Peyer's patch (tissue), 4 donors: Measurements from ENCODE around the gene EPN1. TPM values are rescaled to one million over a fixed set of nuclear protein-coding genes. Genes with fewer than 3 reads are reported as not detected.

Source experiments
- DNase-seq, 3 donors: peaks; one replicate each; pipeline ENCODE4 v3.0.0-alpha.2; 2017 to 2019
- H3K27ac ChIP-seq, 4 donors: fragments of 200-600 bp; sonication (generic); one replicate each; pipeline ENCODE4 v1.5.1; 2016 to 2019
- H3K27me3 ChIP-seq, 2 donors: fragments of 200-600 bp; sonication (generic); one replicate each; pipeline ENCODE4 v1.5.1; 2019
- H3K36me3 ChIP-seq, 3 donors: fragments of 200-600 bp; sonication (generic); one replicate each; pipeline ENCODE4 v1.5.1; 2016 to 2019
- H3K4me1 ChIP-seq, 4 donors: fragments of 200-600 bp; sonication (generic); one replicate each; pipeline ENCODE4 v1.5.1; 2016 to 2019
- H3K4me3 ChIP-seq, 4 donors: fragments of 200-600 bp; sonication (generic); 1 replicate in 3 of 4; 2 replicates in 1 of 4; pipeline ENCODE4 v1.5.1; 2016 to 2019; ENCODE audit warnings: mild to moderate bottlenecking in 1 of 4
- H3K9me3 ChIP-seq, 4 donors: fragments of 200-600 bp; sonication (generic); one replicate each; pipeline ENCODE4 v1.5.1; 2016 to 2019; ENCODE audit warnings: mild to moderate bottlenecking in 1 of 4
- POLR2A ChIP-seq, 2 donors: fragments of 450-650 bp; IDR thresholded peaks; one replicate each; pipeline ENCODE4 v1.5.1; 2017; ENCODE audit warnings: antibody characterized with exemption in 2 of 2, mild to moderate bottlenecking in 2 of 2, moderate library complexity in 2 of 2
- total RNA-seq, 4 donors: library from RNA; depleted of rRNA; stranded (reverse); fragments of >200 nt; gene quantifications; one replicate each; pipeline ENCODE4 v1.1.0, GENCODE V29; 2016
- TF ChIP-seq, protein P1 (sequence below), 6 experiments: fragments of 450-650 bp in 4 of 6; fragments of 200-600 bp in 2 of 6; sonication (generic) in 1 of 6; IDR thresholded peaks; one replicate each; pipeline ENCODE4 v1.5.1; 2017 to 2019; ENCODE audit warnings: antibody characterized with exemption in 6 of 6, mild to moderate bottlenecking in 3 of 6, moderate library complexity in 1 of 6

EPN1 gene
- total RNA-seq, 4 donors from 2014 or later = 120 to 241 (median 163) TPM

- Histone ChIP-seq H3K36me3 (peaks cover 0 to 30% (median 0%) of the 10 kb centered on the region in 3 donors), H3K27ac (no peak overlapping the region), H3K27me3 (no peaks in the 10 kb centered on the region), H3K9me3 (no peaks in the 10 kb centered on the region), H3K4me3 (no peak overlapping the region), H3K4me1 (peaks cover 0 to 11% (median 0%) of the 10 kb centered on the region in 4 donors)
- TF ChIP-seq POLR2A (IDR thresholded peaks at IDR 0.05) = no peak
- TF ChIP-seq, protein P1, sequence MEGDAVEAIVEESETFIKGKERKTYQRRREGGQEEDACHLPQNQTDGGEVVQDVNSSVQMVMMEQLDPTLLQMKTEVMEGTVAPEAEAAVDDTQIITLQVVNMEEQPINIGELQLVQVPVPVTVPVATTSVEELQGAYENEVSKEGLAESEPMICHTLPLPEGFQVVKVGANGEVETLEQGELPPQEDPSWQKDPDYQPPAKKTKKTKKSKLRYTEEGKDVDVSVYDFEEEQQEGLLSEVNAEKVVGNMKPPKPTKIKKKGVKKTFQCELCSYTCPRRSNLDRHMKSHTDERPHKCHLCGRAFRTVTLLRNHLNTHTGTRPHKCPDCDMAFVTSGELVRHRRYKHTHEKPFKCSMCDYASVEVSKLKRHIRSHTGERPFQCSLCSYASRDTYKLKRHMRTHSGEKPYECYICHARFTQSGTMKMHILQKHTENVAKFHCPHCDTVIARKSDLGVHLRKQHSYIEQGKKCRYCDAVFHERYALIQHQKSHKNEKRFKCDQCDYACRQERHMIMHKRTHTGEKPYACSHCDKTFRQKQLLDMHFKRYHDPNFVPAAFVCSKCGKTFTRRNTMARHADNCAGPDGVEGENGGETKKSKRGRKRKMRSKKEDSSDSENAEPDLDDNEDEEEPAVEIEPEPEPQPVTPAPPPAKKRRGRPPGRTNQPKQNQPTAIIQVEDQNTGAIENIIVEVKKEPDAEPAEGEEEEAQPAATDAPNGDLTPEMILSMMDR (IDR thresholded peaks at IDR 0.05) = peak; percentile 7 to 82 (median 69)
- peak; percentile 25 to 76 (median 72) for DNase-seq
These were observed 28.8 kb downstream of the EPN1 start for GRCh38 chr19:55703790-55704215.

- Histone ChIP-seq H3K27me3 (no peaks in the 10 kb centered on the region), H3K4me1 (peaks cover 0 to 11% (median 0%) of the 10 kb centered on the region in 4 donors), H3K36me3 (peaks cover 0 to 21% (median 0%) of the 10 kb centered on the region in 3 donors), H3K27ac (no peak overlapping the region), H3K4me3 (no peak overlapping the region), H3K9me3 (no peaks in the 10 kb centered on the region)
- TF ChIP-seq, protein P1 (IDR thresholded peaks at IDR 0.05) = peak in 4 of 6 experiments; percentile 11 to 38 (median 32)
- TF ChIP-seq POLR2A (IDR thresholded peaks at IDR 0.05) = no peak
- no peak for DNase-seq
These were observed 29.6 kb downstream of the EPN1 start for GRCh38 chr19:55704494-55705245.

GRCh38 chr19:55705972-55706371, 30.9 kb downstream of the EPN1 start:
- Histone ChIP-seq H3K27me3 (no peaks in the 10 kb centered on the region), H3K27ac (no peak overlapping the region), H3K4me3 (no peak overlapping the region), H3K36me3 (peaks cover 0 to 9% (median 0%) of the 10 kb centered on the region in 3 donors), H3K4me1 (peaks cover 0 to 11% (median 0%) of the 10 kb centered on the region in 4 donors), H3K9me3 (no peaks in the 10 kb centered on the region)
- TF ChIP-seq, protein P1 (IDR thresholded peaks at IDR 0.05) = no peak
- TF ChIP-seq POLR2A (IDR thresholded peaks at IDR 0.05) = no peak
- DNase-seq = no peak

DNA sequence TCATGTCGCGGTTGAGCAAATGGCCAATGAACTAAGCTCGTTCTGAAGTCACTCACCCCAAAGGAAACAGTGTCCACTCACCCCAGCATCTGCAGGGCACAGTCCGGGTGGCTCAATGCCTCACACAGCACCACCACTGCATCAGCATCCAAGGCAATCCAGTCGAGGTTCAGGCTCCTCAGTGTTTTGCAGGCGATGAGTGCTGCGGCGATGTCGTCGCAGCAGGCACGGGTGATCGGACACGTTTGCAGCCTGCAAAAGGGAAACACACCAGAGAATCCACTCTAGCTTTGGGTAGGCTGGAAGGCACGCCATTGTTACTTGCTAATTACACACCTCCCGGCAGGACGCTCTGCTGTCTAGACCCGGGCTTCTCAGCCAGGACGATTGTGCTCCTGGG, 36.7 kb downstream of the EPN1 start:
- H3K4me1 ChIP-seq = no peaks in the 10 kb centered on the region
- TF ChIP-seq POLR2A (IDR thresholded peaks at IDR 0.05) = no peak
- TF ChIP-seq, protein P1 (IDR thresholded peaks at IDR 0.05) = no peak
- no peak overlapping the region for H3K27ac ChIP-seq
- H3K9me3 ChIP-seq = no peaks in the 10 kb centered on the region
- no peaks in the 10 kb centered on the region for H3K27me3 ChIP-seq
- no peaks in the 10 kb centered on the region for H3K36me3 ChIP-seq
- no peak overlapping the region for H3K4me3 ChIP-seq
- no peak for DNase-seq

DNA sequence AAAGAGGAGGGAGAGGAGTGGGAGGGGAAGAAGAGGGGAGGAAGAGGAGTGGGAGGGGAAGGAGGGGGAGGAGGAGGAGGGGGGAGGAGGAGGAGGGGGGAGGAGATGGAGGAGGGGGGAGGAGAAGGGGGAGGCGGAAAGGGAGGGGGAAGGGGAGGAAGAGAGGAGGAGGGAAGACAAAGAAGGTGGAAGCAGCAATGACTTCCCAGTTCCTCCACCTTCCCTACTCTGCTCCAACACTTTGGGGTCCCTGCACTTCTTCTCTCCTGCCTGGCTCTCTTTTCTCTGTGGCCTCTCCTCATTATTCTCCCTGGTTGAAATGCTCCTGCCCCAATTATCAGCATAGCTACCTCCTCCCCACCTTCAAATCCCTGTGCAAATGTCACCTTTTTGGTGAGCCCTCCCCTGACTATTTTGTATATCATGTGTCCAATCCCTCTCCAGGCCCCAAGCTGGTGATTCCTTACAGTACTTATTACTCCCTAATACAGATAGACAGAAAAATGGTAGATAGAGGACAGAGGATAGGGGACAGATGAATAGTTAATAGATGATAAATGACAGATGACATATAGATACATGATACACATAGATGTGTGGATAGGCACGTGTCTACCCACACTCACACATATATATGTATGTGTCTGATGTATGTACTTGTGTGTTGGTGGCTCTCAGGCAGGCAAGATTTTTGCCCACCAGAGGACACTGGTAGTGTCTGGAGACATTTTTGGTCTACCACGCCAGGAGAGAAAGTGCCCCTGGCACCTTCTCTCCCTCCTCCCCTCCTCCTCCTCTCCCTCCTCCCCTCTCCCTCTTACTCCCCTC, 38.0 kb downstream of the EPN1 start:
- H3K36me3 ChIP-seq = no peaks in the 10 kb centered on the region
- TF ChIP-seq, protein P1 (IDR thresholded peaks at IDR 0.05) = no peak
- no peak for TF ChIP-seq POLR2A (IDR thresholded peaks at IDR 0.05)
- H3K9me3 ChIP-seq = no peaks in the 10 kb centered on the region
- H3K4me3 ChIP-seq = no peak overlapping the region
- no peak overlapping the region for H3K27ac ChIP-seq
- DNase-seq = no peak
- no peaks in the 10 kb centered on the region for H3K4me1 ChIP-seq
- H3K27me3 ChIP-seq = no peaks in the 10 kb centered on the region
